Stimulated activated memory B cell treated with anti-CD40 and anti-IgM and Interleukin-4, amounts not matched to agents 10 μg/mL and 1 μg/mL and 100 μg/mL, for 72 hours (primary cell): Measurements from ENCODE around the gene ABCC9.
"Not testable (repeated sequence)": the region's sequence is repeated elsewhere in the genome, so short reads cannot be mapped to it uniquely, and the experiment has no call there.

Experiments
- ATAC-seq: fragments of 150-1000 bp; cut with Tn5 transposase; 2 replicates; pipeline ENCODE4 v1.10.0; 2021
- H3K27ac Mint-ChIP-seq: one replicate; pipeline ENCODE4 v1.8.0; 2022; ENCODE audit warnings: mild to moderate bottlenecking, mixed read lengths
- H3K27me3 Mint-ChIP-seq: one replicate; pipeline ENCODE4 v1.8.0; 2022; ENCODE audit warnings: mixed read lengths
- H3K36me3 Mint-ChIP-seq: one replicate; pipeline ENCODE4 v1.8.0; 2022; ENCODE audit warnings: mixed read lengths
- H3K4me1 Mint-ChIP-seq: one replicate; pipeline ENCODE4 v1.8.0; 2022; ENCODE audit warnings: mixed read lengths
- H3K4me3 Mint-ChIP-seq: one replicate; pipeline ENCODE4 v1.8.0; 2022; ENCODE audit warnings: mild to moderate bottlenecking, moderate library complexity, mixed read lengths
- H3K9me3 Mint-ChIP-seq: one replicate; pipeline ENCODE4 v1.8.0; 2022; ENCODE audit warnings: mixed read lengths

Gene ABCC9

GRCh38 chr12:21907948-21908837 is 33.0 kb downstream of the ABCC9 start:
- Mint-ChIP-seq H3K27me3 (no peaks in the 10 kb centered on the region), H3K4me1 (no peaks in the 10 kb centered on the region), H3K27ac (no peak overlapping the region), H3K9me3 (peaks cover 5% of the 10 kb centered on the region), H3K4me3 (no peak overlapping the region), H3K36me3 (no peaks in the 10 kb centered on the region)
- ATAC-seq, result no peak

- H3K4me3 Mint-ChIP-seq, result no peak overlapping the region
Observed at GRCh38 chr12:21906919-21907493, 34.2 kb downstream of the ABCC9 start.

GRCh38 chr12:21899532-21899931 is 41.7 kb downstream of the ABCC9 start:
- not testable (repeated sequence) for H3K4me3 Mint-ChIP-seq, H3K4me1 Mint-ChIP-seq, H3K27me3 Mint-ChIP-seq, H3K27ac Mint-ChIP-seq, ATAC-seq, H3K36me3 Mint-ChIP-seq
- H3K9me3 Mint-ChIP-seq, result peaks cover 10% of the 10 kb centered on the region

More at GRCh38 chr12:21906919-21907493, 34.2 kb downstream of the ABCC9 start:
- Mint-ChIP-seq H3K4me1 (no peaks in the 10 kb centered on the region), H3K36me3 (no peaks in the 10 kb centered on the region), H3K9me3 (peaks cover 6% of the 10 kb centered on the region), H3K27me3 (no peaks in the 10 kb centered on the region), H3K27ac (no peak overlapping the region)
- no peak for ATAC-seq

GRCh38 chr12:21895651-21896050 is 45.6 kb downstream of the ABCC9 start:
- Mint-ChIP-seq H3K27ac (no peak overlapping the region), H3K27me3 (no peaks in the 10 kb centered on the region), H3K4me3 (no peak overlapping the region), H3K36me3 (no peaks in the 10 kb centered on the region), H3K9me3 (peaks cover 5% of the 10 kb centered on the region), H3K4me1 (no peaks in the 10 kb centered on the region)
- no peak for ATAC-seq

- Mint-ChIP-seq H3K36me3 (no peaks in the 10 kb centered on the region), H3K27me3 (no peaks in the 10 kb centered on the region), H3K4me1 (no peaks in the 10 kb centered on the region), H3K4me3 (no peak overlapping the region), H3K9me3 (peaks cover 8% of the 10 kb centered on the region), H3K27ac (no peak overlapping the region)
- no peak for ATAC-seq
Observed at GRCh38 chr12:21894792-21895595, 46.2 kb downstream of the ABCC9 start.

GRCh38 chr12:21893924-21894323 is 47.3 kb downstream of the ABCC9 start:
- no peak overlapping the region for H3K4me3 Mint-ChIP-seq
- H3K36me3 Mint-ChIP-seq, result no peaks in the 10 kb centered on the region
- H3K27me3 Mint-ChIP-seq, result no peaks in the 10 kb centered on the region
- ATAC-seq, result no peak
- no peak overlapping the region for H3K27ac Mint-ChIP-seq
- no peaks in the 10 kb centered on the region for H3K4me1 Mint-ChIP-seq
- peaks cover 8% of the 10 kb centered on the region for H3K9me3 Mint-ChIP-seq

- Mint-ChIP-seq H3K36me3 (no peaks in the 10 kb centered on the region), H3K27ac (no peak overlapping the region), H3K27me3 (no peaks in the 10 kb centered on the region), H3K4me1 (no peaks in the 10 kb centered on the region), H3K9me3 (peaks cover 6% of the 10 kb centered on the region), H3K4me3 (no peak overlapping the region)
- ATAC-seq, result no peak
Observed at GRCh38 chr12:21892341-21892740, 48.9 kb downstream of the ABCC9 start.

GRCh38 chr12:21891751-21892217 is 49.4 kb downstream of the ABCC9 start:
- Mint-ChIP-seq H3K4me1 (no peaks in the 10 kb centered on the region), H3K27ac (no peak overlapping the region), H3K4me3 (no peak overlapping the region), H3K9me3 (peaks cover 6% of the 10 kb centered on the region), H3K36me3 (no peaks in the 10 kb centered on the region), H3K27me3 (no peaks in the 10 kb centered on the region)
- no peak for ATAC-seq

GRCh38 chr12:21888276-21888863 is 52.9 kb downstream of the ABCC9 start:
- Mint-ChIP-seq H3K4me3 (no peak overlapping the region), H3K27ac (no peak overlapping the region), H3K27me3 (no peaks in the 10 kb centered on the region), H3K9me3 (peaks cover 6% of the 10 kb centered on the region), H3K36me3 (no peaks in the 10 kb centered on the region), H3K4me1 (no peaks in the 10 kb centered on the region)
- no peak for ATAC-seq

- Mint-ChIP-seq H3K4me1 (no peaks in the 10 kb centered on the region), H3K4me3 (no peak overlapping the region), H3K9me3 (peaks cover 3% of the 10 kb centered on the region), H3K27ac (no peak overlapping the region), H3K36me3 (no peaks in the 10 kb centered on the region), H3K27me3 (no peaks in the 10 kb centered on the region)
- ATAC-seq, result no peak
Observed at GRCh38 chr12:21884936-21885335, 56.3 kb downstream of the ABCC9 start.

GRCh38 chr12:21882635-21883034 is 58.6 kb downstream of the ABCC9 start:
- H3K9me3 Mint-ChIP-seq, result peaks cover 8% of the 10 kb centered on the region
- no peaks in the 10 kb centered on the region for H3K36me3 Mint-ChIP-seq
- no peaks in the 10 kb centered on the region for H3K27me3 Mint-ChIP-seq
- no peaks in the 10 kb centered on the region for H3K4me1 Mint-ChIP-seq
- no peak overlapping the region for H3K4me3 Mint-ChIP-seq
- no peak overlapping the region for H3K27ac Mint-ChIP-seq
- no peak for ATAC-seq

- H3K27ac Mint-ChIP-seq, result no peak overlapping the region
- H3K4me1 Mint-ChIP-seq, result no peaks in the 10 kb centered on the region
- H3K4me3 Mint-ChIP-seq, result no peak overlapping the region
- ATAC-seq, result no peak
- no peaks in the 10 kb centered on the region for H3K36me3 Mint-ChIP-seq
- H3K9me3 Mint-ChIP-seq, result peaks cover 8% of the 10 kb centered on the region
- H3K27me3 Mint-ChIP-seq, result no peaks in the 10 kb centered on the region
Observed at GRCh38 chr12:21881965-21882364, 59.3 kb downstream of the ABCC9 start.

GRCh38 chr12:21879312-21879711 is 61.9 kb downstream of the ABCC9 start:
- H3K9me3 Mint-ChIP-seq, result peaks cover 5% of the 10 kb centered on the region
- ATAC-seq, result no peak
- H3K36me3 Mint-ChIP-seq, result no peaks in the 10 kb centered on the region
- no peak overlapping the region for H3K27ac Mint-ChIP-seq
- H3K4me3 Mint-ChIP-seq, result no peak overlapping the region
- H3K4me1 Mint-ChIP-seq, result no peaks in the 10 kb centered on the region
- H3K27me3 Mint-ChIP-seq, result no peaks in the 10 kb centered on the region

GRCh38 chr12:21877293-21877982 is 63.8 kb downstream of the ABCC9 start:
- Mint-ChIP-seq H3K4me3 (no peak overlapping the region), H3K27ac (no peak overlapping the region), H3K4me1 (no peaks in the 10 kb centered on the region), H3K9me3 (peaks cover 10% of the 10 kb centered on the region), H3K36me3 (no peaks in the 10 kb centered on the region), H3K27me3 (no peaks in the 10 kb centered on the region)
- ATAC-seq, result no peak
